Astrocyte (in vitro differentiated cells and primary cell): ENCODE results near the gene CALHM1.

ENCODE experiments used
- CTCF ChIP-seq: IDR thresholded peaks from 2 replicates; pipeline ENCODE4 v1.5.1; 2011; ENCODE audit warnings: low read depth, mild to moderate bottlenecking, inconsistent platforms, low read length, moderate library complexity; ENCODE audit not compliant: insufficient read depth
- EZH2 ChIP-seq: IDR thresholded peaks from 2 replicates; pipeline ENCODE4 v1.6.1; 2012; ENCODE audit warnings: mild to moderate bottlenecking, low read length, inconsistent platforms; ENCODE audit not compliant: insufficient read depth

- TF ChIP-seq CTCF: no peak
- TF ChIP-seq EZH2: no peak
These were observed 45.1 kb downstream of the CALHM1 start for GRCh38 chr10:103413564-103413963.
